RCC 7860 (cell line): ENCODE measurements around the gene RASSF7.
A peak's percentile ranks its signal among the peaks of the same experiment; 100 is the strongest.

ENCODE experiments used
- DNase-seq: peaks from one replicate; pipeline ENCODE4 v3.0.0-alpha.2; 2015; ENCODE audit warnings: low spot score
- FAIRE-seq: peaks from 2 replicates; lab custom pipeline; 2012; peaks lifted over from hg19 to GRCh38; lab: Jason Lieb, UNC

Gene RASSF7

DNA sequence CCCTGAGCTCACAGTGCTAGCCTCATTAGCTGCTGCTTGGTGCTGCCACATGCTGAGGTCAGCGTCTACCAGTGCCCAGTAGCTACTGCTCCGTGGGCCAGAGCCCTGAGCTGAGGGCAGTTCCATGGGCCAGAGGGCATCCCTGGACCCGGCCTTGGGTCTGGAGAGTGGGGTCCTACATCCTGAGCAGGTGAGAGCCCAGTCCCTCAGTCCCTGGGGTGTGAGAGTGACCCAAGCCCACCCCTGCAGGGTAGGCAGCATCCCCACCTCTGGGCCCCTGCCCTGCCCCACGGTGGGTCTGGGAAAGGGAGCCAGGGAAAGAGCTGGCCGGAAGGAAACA lies 10.1 kb upstream of the RASSF7 start:
- FAIRE-seq, result no peak
- DNase-seq, result no peak

DNA sequence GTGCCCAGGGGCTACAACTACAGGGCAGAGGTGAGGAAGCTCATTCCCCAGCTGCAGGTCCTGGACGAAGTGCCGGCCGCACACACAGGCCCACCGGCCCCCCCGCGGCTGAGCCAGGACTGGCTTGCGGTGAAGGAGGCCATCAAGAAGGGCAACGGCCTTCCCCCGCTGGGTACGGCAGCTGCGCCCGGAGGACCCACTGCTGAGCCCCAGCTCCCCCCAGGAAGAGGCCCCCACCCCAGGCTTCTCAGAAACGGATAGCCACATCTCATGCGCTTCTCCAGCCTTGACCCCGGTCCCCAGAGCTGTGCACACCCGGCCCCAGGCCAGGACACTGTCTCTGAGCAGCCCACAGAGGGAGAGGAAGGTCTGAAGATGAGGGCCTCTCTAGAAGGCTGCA lies 9.6 kb upstream of the RASSF7 start:
- FAIRE-seq (no peak), DNase-seq (no peak)

DNA sequence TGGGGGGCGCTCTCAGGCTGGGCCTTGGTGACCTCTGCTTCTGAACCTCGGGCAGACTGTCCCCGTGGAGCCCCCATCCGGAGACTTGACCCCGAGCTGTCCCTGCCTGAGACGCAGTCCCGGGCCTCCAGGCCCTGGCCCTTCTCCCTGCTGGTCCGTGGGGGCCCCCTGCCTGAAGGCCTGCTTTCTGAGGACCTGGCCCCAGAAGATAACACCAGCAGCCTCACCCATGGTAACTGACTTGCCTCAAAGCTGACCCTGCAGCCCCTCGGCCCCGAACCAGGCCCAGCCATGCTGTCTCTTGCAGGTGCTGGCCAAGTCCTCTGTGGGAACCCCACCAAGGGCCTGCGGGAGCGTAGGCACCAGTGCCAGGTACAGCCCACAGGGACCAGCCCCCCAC lies 9.2 kb upstream of the RASSF7 start:
- no peak for FAIRE-seq
- DNase-seq, result no peak

- FAIRE-seq (no peak), DNase-seq (no peak)
Measured at GRCh38 chr11:553083-553987, 7.4 kb upstream of the RASSF7 start.

DNA sequence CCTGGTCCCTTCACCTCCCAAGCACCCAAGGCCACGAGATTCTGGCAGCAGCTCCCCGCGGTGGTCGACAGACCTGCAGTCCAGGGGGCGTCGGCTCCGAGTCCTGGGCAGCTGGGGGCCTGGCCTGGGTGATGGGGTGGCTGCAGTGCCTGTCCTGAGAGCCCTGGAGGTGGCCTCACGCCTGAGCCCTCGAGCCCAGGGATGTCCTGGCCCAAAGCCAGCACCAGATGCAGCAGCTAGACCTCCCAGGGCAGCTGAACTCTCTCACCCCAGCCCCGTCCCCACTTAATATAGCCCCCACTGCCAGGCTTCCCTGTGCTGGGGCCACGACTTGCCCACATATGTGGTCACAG lies 6.8 kb upstream of the RASSF7 start:
- no peak for FAIRE-seq
- DNase-seq, result no peak

GRCh38 chr11:554428-555226 lies 6.1 kb upstream of the RASSF7 start:
- peak; percentile 59 for DNase-seq
- FAIRE-seq, result no peak

DNA sequence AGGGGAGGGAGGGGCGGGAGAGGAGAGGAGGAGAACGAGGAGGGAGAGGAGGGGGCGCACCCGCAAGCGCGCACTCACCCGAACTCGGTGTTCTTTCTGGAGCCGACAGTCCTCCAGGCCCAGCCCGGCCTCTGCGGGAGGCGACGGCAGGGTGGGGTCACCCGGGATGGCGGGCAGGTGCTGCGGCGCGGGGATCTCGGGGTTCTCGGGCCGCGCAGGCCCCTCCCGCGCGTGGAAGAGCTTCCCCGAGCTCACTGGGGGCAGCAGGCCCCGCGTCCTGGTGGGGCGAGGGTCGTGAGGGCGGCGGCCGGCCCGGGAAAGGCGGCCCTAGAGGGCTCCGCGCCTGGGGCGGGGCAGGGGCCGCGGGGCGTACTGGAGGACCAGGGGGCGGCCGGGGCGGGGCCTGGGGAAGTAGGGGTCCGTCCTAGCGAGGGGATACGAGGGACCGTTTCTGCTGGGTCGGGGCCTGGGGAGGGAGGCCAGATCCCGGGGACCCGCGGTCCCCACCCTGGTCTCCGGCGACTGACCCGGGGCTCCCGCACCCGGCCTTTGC lies 5.5 kb upstream of the RASSF7 start:
- FAIRE-seq, result no peak
- DNase-seq, result no peak

DNA sequence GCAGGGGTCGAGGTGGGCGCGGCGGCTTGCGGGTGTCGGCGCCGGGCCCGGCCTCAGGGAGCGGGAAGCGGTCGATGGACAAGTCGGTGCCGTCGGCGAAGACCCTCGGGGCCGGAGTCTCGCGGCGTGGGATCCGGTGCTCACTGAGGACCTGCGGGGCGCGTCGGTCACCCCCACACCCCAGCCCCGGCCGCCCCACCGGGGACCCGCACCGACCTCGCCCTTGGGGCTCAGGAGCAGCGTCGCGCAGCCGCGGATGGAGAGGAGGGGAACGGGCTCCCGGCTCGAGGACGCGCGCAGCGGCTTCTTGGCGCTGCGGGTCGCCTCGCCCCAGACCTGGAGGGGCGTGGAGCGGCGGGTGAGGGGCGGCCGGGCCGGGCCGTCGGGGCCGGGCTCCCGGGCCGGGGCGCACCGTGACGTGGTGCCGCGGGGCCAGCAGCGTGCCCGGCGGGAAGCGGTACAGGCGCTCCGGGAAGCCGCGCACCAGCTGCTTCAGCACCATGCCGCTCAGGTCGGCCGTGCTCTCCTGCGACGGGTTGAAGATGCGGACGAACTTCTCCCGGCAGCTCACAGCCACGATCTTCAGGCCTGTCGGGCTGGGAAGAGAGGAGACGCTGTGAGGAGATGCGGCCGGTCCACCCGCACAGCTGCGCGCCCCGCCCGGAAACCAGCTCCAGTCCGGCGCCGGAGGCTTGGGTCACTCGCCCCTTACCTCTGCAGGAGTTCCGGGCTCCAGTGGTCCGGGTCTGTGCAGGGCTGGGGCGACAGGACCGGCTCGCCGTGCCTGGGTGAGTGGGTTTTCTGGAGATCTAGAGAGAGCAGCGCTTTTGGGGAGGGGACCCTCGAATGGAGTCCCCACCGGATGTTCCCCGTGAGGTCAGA lies 4.7 kb upstream of the RASSF7 start:
- no peak for FAIRE-seq

GRCh38 chr11:556662-557256 lies 4.0 kb upstream of the RASSF7 start:
- DNase-seq, result no peak
- FAIRE-seq, result no peak

More for the DNA sequence above, 4.7 kb upstream of the RASSF7 start:
- no peak for DNase-seq

DNA sequence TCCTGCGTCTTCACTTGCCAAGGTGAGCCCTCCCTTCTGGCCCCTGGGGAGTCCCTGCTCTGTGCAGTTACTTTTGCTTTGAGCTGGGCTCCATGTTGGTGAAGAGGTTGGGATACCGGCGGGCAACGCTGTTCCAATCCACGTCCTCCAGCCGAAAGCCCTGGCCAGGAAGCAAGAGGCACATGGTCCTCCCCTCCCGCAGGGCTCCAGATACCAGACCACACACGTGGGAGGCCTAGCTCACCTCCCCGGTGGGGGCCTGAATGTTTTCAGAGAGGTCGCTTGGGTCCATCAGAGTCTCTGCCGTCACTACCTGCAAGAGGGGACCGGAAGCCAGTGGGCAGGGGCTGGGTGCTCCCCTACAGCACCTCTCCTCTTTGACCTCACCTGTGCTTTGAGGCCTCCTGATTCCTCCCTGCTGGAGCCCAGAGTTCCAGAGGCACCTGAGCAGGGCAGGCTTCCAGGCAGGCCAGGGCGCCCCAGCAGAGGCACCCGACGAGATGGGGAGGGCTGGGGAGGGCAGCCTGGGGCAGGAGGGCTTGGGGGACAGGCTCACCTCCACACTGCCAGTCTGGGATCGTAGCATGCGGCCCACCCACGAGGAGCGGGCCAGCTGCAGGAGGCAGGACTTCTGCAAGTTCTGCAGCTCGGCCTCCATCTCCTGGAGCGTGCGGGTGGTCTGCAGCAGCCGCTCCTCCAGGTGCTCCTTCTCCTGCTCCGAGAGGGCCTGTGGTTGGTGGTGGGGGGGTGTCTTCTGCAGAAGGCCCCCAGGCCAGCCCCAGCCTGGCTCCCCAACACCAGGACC lies 3.2 kb upstream of the RASSF7 start:
- FAIRE-seq (no peak), DNase-seq (no peak)

DNA sequence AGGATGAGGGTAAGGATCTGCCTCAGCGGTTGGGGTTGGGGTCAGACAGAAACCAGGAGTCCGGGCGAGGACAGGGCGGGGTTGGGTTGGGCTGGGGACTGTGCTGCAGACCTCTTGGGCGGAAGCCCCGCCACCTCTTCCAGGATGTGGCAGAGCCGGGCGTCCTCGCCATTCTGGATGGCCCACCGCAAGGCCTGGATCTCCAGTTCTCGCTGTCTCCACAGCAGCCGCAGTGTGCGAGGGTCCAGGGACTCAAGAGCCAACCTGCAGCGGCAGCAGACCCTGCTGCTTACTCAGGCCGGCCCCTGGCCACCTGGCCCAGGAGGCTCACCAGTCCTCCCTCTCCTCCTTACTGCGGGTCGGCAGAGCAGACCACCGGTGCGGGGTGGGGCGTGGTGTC lies 2.3 kb upstream of the RASSF7 start:
- DNase-seq (no peak), FAIRE-seq (no peak)

- DNase-seq (no peak), FAIRE-seq (no peak)
Measured at GRCh38 chr11:559020-559620, 1.6 kb upstream of the RASSF7 start.

GRCh38 chr11:559712-560304 lies 962 bp upstream of the RASSF7 start:
- FAIRE-seq (no peak), DNase-seq (peak; percentile 12)

GRCh38 chr11:561148-562003 lies 606 bp downstream of the RASSF7 start:
- FAIRE-seq (peak; percentile 45), DNase-seq (peak; percentile 88)

GRCh38 chr11:562046-562645 lies 1.4 kb downstream of the RASSF7 start:
- DNase-seq (no peak), FAIRE-seq (no peak)

GRCh38 chr11:563066-563811 lies 2.5 kb downstream of the RASSF7 start:
- DNase-seq (no peak), FAIRE-seq (no peak)
